Bronchus fibroblast of lung (primary cell): Measurements from ENCODE around the gene OR4E2. TPM values are rescaled to one million over a fixed set of nuclear protein-coding genes. Genes with fewer than 3 reads are reported as not detected.

Experiments
- total RNA-seq: library from RNA; depleted of rRNA; stranded (reverse); fragments of >200 nt; gene quantifications from 2 replicates; pipeline ENCODE4 v1.2.3, GENCODE V29; 2015

The OR4E2 gene, protein sequence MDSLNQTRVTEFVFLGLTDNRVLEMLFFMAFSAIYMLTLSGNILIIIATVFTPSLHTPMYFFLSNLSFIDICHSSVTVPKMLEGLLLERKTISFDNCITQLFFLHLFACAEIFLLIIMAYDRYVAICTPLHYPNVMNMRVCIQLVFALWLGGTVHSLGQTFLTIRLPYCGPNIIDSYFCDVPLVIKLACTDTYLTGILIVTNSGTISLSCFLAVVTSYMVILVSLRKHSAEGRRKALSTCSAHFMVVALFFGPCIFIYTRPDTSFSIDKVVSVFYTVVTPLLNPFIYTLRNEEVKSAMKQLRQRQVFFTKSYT
- total RNA-seq, result not detected in 2 replicates

DNA sequence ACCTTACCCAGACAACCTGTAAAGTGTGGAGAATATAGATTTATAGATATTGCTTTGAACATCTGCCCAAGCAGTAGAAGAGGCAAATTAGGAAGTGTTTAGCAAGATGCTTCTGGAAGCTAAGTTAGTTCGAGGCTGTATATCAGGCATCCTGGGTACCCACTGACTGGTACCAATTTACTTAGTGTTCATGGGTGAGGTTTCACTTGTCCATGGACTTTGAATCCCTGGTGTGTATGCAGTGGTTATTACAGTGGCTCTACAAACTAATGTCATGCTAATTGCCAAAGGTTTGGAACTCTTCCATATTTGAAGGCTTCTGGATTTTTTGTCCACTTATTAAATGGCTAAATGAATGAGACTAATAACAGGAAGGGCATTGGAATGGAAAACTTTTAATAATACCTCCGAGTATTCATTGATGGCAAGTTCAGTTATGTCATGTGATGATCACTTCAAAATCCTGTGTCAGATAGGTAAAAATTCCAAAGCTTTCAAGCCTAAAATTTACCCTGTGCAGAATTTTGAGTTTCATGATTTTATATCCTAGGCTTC is at the start of gene OR4E2:
TSS of gene OR4E2 (plus strand) at position 505 of the 555 bp plus-strand sequence. CDS start 11,248 bp downstream, outside the sequence.

DNA sequence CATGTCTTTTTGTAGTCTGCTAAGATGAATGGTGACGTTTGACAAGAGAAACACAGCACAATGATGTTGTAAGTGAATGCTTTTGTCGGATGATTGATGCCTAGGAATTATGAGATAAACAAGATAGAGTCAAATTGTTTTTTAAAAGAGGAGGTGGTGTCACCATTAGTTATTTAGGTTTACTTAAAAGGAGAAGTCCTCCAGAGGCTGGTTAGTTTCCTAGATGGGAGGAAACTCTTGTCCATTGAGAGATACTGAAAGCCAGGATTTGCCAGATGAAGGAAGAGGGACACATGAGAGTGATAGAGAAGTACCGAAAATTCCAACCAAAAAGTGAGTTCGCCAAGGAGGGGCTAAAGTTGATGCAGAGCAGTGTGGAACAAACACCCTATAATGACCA is 18.8 kb upstream of the OR4E2 start, which contains the start of gene OR10G2:
TSS of gene OR10G2 (minus strand) at position 101 of the 400 bp plus-strand sequence. CDS start at position 3, 98 bp downstream.

DNA sequence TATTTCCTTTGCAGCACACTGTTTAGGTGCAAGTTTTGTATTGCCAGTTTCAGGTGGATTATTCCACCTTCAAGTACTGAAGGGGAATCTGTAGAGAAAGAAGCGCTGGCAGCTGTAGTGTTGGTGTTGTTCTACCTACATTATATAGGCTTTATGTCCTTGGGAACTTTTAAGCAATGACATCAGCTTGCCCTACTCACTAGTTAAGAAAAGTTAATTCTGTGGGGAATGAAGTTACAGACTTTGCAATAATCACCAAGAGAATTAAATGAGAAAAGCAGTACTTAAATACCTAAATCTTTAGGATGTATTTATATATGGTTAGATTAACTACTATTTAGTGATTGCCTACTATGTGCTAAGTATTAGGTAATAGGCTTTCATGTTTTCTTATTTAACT is 20.1 kb downstream of the OR4E2 start, which contains the start of gene OR4E1:
TSS of gene OR4E1 (minus strand) at position 101 of the 400 bp plus-strand sequence. CDS start 2,883 bp downstream, outside the sequence.

Other genes starting within 250 kb of the OR4E2 start
- gene CHD8, start 197.7 kb upstream of the OR4E2 start, total RNA-seq, result 33.3 and 35.8 TPM in 2 replicates
- gene RAB2B, start 176.9 kb upstream of the OR4E2 start, total RNA-seq, result 13.2 and 16.3 TPM in 2 replicates
- gene TOX4, start 176.6 kb upstream of the OR4E2 start, total RNA-seq, result 23.5 and 28.6 TPM in 2 replicates
- gene METTL3, start 142.5 kb upstream of the OR4E2 start, total RNA-seq, result 42.4 and 46.7 TPM in 2 replicates
- gene SALL2, start 127.5 kb upstream of the OR4E2 start, total RNA-seq, result 7.2 and 9.2 TPM in 2 replicates
- gene OR10G3, start 73.8 kb upstream of the OR4E2 start, total RNA-seq, result not detected in 2 replicates
- not detected in 2 replicates for gene OR10G2, start 18.9 kb upstream of the OR4E2 start, total RNA-seq
- gene OR4E1, start 20.0 kb downstream of the OR4E2 start, total RNA-seq, result not detected in 2 replicates